IPS-NIHi7 (cell line): ENCODE measurements around the gene CD8B.

Source experiments
- DNase-seq: peaks from one replicate; pipeline ENCODE4 v3.0.0; 2012; ENCODE audit warnings: mixed read lengths; ENCODE audit errors: extremely low spot score

Gene CD8B

DNA sequence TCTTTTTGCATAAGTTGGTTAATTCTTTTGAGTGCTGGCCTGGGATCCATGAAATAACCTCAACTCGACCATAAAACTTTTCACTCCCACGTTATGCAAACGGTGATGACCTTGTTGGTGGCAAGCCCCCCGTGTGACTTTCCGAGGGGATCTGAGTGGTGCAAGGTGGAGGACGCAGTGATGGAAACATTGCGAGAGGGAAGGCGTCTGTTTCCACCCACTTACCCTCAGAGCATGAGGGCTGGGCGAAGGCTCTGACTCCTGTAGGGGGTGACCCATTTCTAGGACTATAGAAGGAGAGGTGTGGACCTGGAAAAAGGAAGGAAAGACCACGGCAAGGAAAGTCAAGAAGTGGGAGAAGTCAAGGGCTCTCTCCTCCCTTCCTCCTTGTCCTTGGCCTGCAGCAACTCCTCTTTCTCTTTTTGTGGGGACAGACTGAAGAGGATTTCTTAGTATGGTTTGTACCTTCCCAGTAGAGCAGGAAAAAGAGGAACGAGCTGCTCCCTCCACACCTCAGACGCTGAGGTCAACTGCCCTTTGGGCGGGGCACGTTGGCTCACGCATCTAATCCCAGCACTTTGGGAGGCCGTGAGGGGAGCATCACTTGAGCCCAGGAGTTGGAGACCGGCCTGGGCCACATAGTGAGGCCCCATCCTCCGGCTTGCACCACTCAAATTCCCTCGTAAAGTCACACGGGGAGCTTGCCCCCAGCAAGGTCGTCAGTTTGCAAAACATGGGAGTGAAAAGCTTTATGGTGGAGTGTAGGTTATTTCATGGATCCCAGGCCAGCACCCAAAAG, 55.4 kb downstream of the CD8B start:
- DNase-seq = no peak

DNA sequence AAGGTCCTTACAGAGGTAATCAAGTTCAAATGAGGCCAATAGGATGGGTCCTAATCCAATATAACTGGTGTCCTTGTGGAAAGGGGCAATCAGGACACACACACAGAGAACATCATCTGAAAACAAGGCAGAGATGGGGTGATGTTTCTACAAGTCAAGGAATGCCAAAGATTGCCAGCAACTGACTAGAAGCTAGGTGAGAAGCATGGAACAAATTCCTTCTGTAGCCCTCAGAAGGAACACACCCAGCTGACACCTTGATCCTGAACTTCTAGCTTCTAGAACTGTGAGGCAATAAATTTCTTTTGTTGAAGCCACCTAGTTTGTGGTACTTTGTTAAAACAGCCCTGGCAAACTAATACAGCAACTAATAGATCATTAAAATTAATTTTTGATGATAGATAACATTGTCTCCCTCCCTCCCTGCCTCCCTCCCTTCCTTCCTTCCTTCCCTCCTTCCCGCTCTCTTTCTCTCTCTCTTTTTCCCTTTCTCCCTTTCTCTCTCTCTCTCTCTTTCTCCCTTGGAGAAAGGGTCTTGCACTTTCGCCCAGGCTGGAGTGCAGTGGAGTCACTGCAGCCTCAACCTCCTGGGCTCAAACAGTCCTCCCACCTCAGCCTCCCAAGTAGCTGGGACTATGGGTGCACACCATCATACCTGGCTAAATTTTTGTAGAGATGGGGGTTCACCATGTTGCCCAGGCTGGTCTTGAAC, 60.7 kb downstream of the CD8B start:
- DNase-seq = no peak

DNA sequence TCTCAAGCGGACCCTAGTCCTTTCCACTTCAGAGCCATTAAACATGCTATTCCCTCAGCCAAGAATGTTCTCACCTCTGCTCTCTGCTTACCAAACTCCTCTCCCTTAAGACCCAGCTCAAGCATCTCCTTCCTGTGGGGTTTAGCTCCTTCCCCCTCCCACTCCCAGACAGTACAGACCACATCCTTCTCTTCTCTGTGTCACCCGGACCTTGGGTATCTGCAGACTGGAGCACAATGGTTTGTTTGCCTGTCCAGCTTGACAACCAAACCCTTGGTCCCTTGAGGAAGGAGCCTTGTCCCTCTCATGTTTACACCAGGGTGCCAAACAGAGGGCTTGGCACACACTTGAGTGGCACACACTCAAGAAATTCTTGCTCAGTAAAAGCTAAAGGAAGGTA, 66.8 kb downstream of the CD8B start:
- no peak for DNase-seq

DNA sequence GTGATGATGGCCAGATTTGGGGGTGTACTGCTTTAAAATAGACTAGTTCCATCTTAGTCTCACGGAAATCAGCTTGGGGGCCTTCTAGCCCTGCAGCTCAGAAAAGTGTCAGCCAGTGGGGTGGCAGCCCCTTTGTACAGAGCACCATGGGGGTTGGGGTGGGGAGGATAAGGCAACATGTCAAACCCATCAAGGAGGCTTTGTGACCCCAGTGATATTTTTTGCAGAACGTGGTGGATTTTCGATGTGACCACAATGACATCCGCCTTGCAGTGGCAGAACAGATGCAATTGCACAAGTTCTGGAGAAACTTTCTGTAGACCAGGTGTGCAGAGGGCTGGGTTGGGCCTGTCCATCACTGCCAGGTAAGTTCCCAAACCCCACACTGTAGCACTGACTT, 67.9 kb downstream of the CD8B start:
- DNase-seq = no peak

DNA sequence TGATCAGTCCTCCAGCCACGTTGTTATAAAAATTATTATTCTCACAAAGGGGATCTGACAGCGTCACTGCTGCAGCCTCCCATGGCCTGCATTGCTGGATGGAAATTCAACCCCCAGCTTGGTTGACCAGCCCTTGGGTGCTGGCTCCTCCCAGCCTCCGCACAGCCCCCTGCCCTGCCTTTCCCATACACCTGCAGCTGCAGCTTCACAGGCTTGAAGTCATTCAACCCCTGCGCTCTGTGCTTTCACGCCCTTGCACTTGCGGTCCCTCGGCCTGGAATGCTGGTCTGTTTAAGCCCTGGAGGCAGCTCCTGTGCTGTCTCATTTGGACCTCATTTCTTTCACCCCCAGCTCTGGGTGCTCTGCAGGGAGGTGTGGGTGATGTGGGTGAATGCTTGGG, 70.1 kb downstream of the CD8B start:
- DNase-seq = no peak

DNA sequence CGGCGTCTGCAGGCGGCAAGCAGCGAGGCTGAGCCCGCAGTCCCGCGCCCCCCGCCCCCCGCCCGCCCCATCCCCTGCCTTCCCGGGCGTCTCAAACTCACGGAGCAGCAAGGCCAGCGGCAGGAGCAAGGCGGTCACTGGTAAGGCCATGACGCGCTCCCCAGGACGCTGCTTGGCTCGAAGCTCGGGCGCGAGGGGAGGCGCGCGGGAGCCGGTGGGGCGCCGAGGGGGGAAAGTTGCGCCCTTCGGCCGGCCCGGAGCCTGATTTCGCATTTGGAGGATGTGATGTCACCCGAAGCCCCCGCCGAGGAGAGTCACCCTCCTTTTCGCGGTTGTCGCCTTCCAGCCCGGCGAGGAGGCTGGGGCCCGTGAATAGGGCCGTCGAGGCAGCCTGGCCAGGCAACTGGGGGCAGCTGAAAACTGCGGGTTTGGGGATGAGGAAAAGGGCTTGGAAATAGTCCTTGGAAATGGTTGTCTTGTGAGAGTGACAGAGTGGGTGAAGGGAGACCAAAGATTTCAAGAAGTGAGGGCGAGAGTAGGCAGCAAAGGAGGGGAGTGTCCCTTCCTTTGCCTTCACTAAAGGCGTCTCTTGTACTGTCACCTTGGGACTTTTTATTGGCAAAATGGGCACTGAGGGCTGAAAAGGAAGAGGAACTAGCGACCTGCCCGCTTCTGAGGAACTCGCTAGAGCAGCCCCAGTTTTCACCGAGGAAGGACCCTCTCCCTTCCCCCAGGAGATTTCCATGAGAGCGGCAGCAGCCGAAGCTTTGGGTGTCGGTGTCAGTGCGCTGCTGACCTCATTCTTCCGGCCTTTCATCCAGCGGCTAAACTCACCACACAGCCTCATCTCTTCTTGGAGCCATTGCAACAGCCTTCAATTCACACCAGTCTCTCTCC, 70.8 kb downstream of the CD8B start, which contains the start of gene CD8A:
TSS of gene CD8A (minus strand) at position 238 of the 897 bp plus-strand sequence. CDS start at position 150, 88 bp downstream.
- DNase-seq = peak; percentile 47

DNA sequence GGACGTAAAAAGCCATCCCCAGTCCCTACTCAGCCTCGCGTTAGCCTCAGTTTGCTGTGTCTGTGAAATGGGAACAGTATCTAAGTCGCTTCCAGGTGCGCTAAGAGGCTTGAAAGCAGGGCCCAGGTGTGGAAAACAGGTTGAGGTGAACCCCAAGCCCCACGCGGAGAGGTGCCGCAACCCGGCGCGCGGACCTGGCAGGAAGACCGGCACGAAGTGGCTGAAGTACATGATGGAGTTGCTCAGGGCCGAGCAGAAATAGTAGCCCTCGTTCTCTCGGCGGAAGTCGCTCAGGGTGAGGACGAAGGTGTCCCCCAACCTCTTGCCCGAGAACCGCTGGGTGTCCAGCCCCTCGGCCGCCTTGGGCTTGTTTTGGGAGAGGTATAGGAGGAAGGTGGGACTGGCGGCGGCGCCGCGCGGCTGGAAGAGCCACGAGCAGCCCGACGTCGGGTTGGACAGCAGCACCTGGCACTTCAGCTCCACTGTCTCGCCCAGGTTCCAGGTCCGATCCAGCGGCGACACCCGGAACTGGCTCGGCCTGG, 71.5 kb downstream of the CD8B start:
- no peak for DNase-seq

DNA sequence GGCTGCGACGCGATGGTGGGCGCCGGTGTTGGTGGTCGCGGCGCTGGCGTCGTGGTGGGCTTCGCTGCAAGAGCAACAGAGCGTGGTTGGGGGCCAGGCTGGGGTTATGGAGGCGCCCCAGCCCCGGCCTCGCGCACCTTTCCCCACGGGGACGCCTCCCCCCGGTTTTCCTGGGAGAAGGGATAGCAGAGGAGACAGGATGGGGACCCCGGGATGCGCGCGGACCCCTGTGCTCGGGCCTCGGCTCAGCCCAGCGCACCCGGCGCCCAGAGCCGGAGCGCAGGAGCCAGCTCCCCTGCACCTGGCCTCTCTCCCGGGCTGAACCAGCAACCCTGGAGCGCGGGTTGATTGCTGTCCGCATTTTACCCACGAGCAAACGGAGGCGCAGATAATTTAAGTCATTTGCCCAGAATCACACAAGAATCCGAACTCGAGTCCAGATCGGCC, 72.0 kb downstream of the CD8B start:
- DNase-seq = no peak

DNA sequence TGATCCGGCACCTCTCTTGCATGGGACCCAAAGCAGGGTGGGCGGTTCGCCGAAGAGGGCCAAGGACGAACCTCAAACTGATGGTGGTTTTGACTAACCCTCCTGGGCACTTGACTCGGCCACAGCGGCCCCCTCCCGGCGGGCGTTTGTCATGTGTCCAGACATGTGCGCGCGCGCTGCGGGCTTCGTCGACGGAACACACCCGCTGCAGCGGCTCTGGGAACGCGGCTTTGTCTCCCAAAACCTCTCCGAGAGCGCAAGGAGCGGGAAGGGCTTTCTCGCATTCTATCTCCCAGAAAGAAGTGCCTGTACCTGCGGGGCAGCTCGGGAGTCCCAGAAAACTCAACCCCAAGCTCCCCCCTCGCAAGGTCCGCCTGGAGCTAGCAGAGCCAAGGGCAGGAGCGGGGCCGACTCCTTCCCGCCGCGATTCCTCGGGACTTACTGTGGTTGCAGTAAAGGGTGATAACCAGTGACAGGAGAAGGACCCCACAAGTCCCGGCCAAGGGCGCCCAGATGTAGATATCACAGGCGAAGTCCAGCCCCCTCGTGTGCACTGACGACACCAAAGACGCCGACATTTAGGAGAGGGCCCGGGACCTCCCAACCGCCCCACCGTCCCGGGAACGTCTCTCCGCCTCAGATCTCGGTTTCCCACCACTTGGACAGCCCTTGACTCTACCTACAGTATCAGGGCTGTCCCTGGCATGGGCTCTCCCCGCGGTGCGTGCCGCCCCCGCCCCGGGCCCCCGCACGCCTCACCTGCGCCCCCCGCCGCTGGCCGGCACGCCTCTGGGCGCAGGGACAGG, 72.6 kb downstream of the CD8B start:
- peak; percentile 44 for DNase-seq

DNA sequence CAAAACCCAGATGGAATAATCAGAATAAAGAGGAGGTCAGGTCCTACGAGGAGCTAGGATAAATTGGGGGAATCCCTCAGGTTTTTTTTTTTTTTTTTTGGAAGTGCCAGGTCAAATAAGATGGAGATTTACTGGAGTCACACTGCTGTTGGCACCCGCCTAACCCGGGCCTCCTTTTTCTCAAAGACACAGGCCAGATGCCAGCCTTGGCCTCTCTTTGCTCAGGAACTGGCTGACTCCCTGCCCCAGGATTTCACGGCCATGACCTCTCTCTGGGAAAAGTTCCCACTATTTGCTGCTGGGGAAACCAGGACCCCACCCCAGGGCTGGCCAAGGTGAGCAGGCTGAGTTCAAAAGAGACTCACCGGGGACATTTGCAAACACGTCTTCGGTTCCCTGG, 73.5 kb downstream of the CD8B start:
- DNase-seq = no peak

DNA sequence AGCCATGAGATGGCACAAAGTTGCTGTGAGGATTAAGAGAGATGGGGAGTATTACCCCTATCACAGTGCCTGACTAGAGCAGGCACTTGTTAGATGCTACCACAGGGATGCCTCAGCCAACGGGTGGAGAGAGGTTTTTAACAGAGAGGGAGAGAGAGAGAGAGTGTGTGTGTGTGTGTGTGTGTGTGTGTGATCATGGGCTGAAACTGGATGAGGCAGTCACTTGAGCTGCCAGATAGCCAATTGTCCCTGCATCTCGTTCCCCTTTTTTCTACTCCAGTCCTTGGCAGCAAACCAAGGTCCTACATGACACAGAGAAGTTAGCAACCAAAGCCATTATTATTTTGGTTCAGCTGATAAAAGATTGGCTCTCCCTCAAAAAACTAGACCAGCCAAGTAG, 74.0 kb downstream of the CD8B start:
- DNase-seq = no peak

DNA sequence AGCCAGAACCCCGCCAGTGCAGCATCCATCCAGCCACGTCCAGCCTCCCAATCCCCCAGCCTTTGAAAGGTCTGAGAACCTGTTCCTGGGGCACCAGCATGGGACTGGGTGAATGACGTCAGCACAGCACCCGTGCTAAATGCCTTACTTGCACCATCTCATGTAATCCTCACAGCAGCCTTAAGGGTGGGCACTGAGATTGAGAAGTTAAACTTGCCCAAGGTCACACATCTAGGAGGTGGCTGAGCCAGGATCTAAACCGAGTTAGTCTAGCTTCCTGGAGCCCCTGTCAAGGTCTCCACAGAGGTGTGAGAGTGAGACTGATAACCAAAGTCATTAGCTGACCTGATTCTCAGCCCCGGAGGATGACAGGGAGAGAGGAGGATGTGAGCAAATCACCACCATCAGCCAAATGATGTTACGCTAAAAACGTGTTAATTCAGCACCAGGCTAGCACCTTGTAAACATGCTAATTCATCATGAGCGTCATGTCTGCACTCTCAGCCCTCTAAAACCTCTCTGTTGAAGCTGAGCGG, 75.6 kb downstream of the CD8B start:
- no peak for DNase-seq

DNA sequence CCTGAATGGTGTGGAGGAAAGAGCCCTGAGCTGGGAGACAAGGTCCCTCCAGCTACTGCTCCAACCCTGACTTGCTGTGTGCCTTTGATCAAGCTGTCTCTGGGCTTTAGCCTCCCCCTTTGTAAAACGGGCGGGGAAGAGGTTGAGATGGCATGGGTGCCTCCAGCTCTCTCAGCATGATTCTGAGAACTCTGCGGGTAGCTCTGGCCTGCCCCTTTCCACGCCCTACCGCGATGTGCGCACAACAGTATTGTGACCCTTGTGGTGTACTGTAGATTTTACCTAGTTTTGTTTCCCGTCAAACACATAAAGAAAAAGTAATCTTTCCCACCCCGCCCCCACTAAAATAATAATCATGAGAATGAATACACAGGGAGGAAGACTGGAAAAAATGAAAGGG, 76.2 kb downstream of the CD8B start:
- no peak for DNase-seq

DNA sequence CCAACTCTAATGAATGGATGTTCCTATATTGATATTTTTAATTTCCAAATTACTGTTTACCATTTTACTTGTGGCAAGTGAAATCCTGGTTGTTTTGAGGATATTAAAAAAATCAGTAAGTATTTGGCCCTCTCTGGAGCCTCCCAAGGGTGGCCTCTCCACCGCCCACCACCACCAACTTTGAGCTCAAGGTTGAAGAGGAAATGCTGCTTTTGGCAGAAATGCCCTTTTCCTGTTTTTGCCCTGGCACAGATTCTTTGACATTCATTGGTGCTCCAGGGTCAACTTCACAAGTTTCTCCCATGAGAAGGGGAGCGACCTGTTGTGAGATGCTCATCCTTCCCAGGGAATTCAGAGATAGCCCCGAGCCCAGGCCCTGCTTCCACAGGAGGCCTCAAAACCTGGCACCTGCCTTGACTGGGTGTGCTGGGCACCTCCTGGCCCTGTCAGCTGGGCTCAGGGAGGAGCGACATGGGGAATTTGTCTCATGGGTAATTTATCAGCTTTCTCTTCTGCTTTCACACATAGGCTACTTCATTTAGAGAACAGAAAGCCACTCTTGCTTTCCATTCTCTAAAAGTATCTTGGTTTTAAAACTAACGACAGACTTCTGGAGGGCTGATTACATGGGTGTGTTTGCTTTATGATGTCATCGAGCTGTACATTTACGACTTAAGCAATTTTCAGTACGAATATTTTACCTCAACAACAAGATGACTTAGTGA, 77.9 kb downstream of the CD8B start:
- no peak for DNase-seq

DNA sequence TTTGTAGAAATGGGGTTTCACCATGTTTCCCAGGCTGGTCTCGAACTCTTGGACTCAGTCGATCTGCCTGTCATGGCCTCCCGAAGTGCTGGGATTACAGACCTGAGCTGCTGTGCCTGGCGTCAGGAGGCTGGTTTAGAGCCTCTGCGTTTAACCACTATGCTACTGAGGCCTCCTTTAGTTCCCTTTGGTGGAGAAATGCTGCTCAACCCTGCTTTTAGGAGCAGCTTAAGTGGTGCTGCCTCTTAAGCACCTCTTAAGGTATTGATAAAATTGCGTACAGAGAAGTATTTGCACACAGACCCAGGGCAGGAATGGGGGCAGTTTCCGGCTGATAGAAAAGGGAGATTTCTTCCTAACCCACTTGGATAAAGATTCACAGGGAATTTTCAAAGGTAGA, 78.9 kb downstream of the CD8B start:
- DNase-seq = no peak

DNA sequence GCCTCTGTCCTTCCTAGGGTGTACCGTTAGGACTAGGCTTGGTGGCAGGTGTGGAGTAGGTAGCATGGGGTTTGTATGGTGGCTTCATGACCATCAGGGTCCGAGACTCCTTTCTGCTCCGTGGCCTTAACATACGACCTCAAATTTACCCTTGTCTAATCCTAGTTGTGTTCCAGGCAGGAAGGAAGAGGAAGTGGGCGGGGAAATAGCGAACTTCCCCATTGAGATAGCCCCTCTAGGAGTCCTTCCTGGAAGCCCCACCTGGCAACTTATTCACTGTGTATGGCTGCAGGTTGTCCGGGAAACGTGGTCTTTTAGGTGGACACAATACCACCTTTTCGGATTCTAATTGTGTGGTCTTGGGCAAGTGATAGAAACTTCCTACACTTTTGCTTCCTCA, 80.3 kb downstream of the CD8B start:
- no peak for DNase-seq

DNA sequence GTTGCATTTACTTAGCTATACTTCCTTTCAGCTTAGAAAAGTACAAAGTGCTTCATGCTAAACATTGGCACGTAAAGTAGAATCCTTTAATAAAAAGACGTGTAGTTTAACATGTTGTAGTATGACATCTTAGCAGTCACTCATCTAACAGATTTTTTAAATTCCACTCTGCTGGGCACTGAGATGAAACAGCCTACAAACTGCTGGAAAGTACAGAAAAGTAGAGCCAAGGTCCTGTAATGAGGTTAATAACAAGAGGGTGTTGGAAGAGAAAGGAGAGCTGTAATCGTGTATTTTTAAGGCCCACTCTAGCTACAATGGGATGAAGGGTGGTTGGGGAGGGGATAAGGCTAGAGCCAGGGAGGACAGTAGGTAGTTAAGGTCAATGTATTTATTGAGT, 81.7 kb downstream of the CD8B start:
- DNase-seq = no peak

DNA sequence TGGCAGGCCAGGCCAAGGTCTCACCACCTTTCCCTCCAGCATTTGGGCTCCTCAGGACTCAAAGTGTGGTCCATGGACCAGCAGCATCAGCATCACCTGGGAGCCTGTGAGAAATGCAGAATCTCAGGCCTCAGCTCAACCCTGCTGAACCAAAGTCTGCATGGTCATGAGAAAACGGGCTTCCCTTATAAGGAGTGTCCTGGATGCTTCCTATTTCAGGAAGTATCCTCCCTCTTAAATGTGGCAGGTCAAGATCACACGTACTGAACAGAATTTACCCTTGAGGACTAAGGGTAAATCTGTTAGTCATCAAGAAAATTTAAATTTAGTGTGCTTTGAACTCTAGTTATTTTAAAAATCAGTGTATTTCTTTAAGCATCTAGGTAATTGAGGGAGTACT, 82.7 kb downstream of the CD8B start:
- no peak for DNase-seq

DNA sequence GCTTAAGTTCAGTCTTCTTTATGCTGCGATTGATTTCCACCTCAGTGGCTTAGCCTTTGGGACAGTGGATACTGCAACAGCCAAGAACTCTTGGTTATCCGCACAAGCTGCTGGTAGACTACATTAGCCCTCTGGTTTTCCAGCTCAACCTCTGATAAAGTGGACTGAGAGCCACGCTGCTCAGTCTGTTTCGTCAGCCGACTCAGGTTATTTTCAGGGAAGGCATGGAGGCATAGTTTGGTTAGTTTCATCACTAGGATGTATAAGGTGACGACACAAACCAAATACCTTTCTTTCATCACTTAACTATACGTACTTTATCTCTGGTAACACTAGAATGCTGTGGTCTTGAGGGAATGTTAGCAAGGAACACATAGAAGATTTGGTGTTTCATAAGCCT, 85.2 kb downstream of the CD8B start:
- DNase-seq = no peak

DNA sequence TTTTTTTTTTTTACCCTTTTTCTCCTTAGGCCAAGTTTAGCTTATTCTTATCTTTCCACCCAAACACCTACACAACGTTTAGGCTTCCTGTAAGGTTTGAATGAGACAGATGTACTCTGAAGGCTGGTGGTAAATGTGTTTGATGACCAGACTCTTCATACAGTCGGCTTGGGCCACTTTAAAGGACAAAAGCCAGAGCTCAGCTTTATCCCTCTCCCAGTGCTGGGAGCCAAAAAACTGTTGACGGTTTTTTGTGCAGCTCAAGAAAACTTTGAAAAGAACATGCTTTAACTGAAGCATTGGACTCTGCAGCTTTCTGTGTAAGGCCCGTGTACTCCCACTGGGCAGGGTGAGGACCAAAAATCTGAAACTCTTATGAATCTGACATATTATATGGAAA, 86.3 kb downstream of the CD8B start:
- DNase-seq = no peak
